Subcutaneous adipose tissue (tissue), 4 donors: ENCODE results near the gene SIRT4. TPM values are rescaled to one million over a fixed set of nuclear protein-coding genes. Genes with fewer than 3 reads are reported as not detected.

Experiments used
- CTCF ChIP-seq: fragments of 450-650 bp; IDR thresholded peaks from one replicate; pipeline ENCODE4 v1.5.1; 2016; ENCODE audit warnings: low read depth, mild to moderate bottlenecking, control low read depth, antibody characterized with exemption, moderate library complexity
- total RNA-seq, 4 donors: library from RNA; depleted of rRNA; stranded (reverse); fragments of >200 nt; gene quantifications; one replicate each; pipeline ENCODE4 v1.1.0, GENCODE V29; 2016

SIRT4 gene
- 1 to 10 TPM in 2 of 4 donors, under 1 TPM in 2; 0.82 to 10.0 (median 1.4) TPM for total RNA-seq

DNA sequence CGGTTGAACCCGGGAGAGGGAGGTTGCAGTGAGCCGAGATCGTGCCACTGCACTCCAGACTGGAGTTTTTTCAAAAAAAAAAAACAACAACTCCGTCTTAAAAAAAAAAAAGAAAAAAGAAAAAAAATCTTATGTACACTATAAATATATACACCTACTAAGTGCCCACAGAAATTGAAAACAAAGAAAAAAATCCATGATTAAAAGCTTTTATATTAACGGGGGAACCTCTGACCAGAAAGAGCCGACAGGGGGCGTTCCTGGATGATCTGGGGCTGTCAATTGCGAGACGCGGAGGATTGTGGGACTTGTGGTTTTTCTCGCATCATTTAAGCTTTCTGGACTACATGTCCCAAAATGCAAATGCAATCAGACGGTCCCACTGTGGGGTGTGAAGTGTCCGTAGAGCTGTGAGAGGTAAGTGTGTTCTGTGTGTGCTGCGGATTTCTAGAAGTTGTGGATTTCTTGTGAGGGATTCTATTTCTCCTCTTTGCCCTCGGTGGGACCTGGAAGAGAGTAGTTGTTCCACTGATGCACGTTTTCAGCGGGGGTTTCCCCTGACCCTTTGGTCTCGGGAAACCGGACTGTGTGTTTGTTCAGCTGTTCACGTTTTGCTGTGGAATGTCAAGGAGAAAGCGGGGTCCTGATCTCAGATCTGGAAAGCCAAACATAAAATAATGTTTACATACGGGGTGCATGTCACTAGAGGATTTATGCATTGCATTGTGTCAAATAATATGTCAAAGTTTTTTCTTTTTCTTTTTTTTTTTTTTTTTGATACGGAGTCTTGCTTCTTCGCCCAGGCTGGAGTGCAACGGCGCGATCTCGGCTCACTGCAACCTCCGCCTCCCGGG, at the start of gene SIRT4:
SIRT4 (plus strand) TSS at position 360 of the 854 bp plus-strand sequence. CDS start 1,241 bp downstream, outside the sequence.
- no peak for TF ChIP-seq CTCF

GRCh38 chr12:120254809-120255208, 47.3 kb upstream of the SIRT4 start:
- no peak for TF ChIP-seq CTCF

GRCh38 chr12:120257041-120257821, 44.9 kb upstream of the SIRT4 start:
- TF ChIP-seq CTCF, result no peak

DNA sequence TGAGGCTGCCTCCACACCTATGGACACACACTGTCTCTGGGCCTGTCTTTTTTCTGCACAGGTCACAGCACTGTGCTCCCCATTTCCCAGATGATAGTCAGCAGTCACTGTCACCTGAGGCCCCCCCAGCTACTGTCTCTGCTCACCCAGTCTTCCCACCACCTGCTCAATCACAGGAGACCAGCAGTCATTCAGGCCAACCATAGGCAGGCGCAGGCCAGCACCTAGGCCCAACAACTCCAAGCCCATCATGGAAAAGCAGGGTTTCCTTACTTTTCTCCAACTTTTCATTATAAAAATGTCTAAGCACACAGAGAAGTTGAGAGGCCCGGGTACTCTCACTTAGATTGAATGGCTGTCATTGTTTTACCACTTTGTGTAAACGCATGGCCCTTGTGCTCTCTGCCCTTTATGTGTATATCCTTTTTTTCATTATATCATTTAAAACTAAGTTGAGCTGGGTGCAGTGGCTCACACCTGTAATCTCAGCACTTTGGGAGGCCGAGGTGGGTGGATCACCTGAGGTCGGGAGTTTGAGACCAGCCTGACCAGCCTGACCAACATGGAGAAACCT, 43.7 kb upstream of the SIRT4 start:
- no peak for TF ChIP-seq CTCF

DNA sequence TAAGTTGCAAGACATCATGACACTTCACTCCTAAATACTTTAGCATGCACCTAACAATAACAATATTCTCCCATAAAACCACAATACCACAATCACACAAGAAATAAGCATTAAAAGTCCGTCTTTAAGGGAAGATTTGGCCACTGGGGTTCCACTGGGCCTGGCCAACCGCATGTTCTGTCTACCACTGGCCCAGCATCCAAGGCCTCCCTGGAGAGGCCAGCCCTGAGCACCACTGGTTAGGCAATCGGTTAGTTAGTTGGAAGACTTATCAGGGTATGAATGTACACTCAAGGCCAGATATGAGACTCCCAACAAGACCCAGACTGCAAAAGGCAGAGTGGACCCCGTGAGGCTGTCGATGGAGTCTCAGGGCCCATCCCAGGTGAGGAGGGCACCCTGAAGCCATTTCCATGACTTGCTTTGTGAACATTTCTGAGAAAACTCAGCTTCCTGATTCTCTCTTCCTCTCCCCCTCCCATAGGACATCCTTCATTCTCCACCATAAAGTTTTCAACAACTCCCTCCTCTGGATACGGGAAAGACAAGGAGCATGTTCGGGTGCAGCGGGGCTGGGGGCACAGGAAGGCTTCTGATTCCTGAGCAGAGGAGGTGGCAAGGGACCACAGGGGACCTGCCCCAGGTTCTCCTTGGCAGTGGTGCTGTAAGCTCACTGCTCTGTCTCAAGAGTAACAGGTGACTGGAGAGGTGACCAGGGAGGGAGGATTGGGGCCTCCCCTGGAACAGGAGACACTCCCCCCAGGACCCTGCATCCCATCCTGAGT, 42.5 kb upstream of the SIRT4 start:
- TF ChIP-seq CTCF, result no peak

GRCh38 chr12:120260607-120261006, 41.5 kb upstream of the SIRT4 start:
- no peak for TF ChIP-seq CTCF
